ENCODE data around the gene UXT. TPM values are rescaled to one million over a fixed set of nuclear protein-coding genes. Genes with fewer than 3 reads are reported as not detected.

UXT gene
- polyA plus RNA-seq, 1 donor from 2014 or later, result 153 TPM

DNA sequence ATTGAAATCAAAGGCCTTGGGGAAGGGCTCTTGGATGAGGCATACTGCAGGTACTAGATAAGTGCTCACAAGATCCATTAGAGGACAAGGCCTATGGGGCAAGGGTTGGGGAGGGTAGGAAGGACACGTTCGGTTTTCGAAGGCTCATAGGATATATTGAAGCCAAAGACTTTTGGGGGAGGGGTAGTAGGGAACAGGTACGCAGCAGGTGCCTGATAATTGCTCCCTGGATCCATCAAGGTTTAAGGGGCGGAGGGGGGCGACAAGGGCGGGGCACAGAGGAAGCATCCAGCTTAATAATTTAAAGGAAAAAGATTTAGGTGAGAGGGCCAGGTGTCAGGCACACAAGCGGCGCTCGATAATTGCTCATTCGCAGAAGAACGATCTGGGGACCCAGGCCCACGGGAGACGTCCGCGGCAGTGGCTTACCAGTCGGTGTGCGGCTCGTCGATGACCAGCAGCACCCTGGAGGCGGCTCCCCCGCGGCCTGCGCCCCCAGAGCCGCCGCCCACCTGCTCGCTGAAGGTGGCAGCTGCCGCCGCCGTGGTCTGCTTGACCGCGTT is 40.0 kb downstream of the UXT start:
- Histone ChIP-seq H3K27ac (ENCODE audit: low read length) (no peak overlapping the region), H3K9me2 (ENCODE audit: insufficient read depth, low read length) (no peaks in the 10 kb centered on the region), H3K9ac (ENCODE audit: low read length) (peak overlapping the region; percentile 62), H3K9me3 (ENCODE audit: low read length) (no peaks in the 10 kb centered on the region), H3K79me2 (replicated peaks; ENCODE audit: insufficient read depth, low read length) (no peaks in the 10 kb centered on the region), H3K27me3 (ENCODE audit: insufficient read depth, low read depth, low read length) (no peaks in the 10 kb centered on the region), H3K4me3 (ENCODE audit: low read length) (peak overlapping the region; percentile 74), H3F3A (ENCODE audit: insufficient read depth, low read length, poor library complexity, severe bottlenecking) (no peaks in the 10 kb centered on the region), H4K20me1 (ENCODE audit: insufficient read depth) (no peaks in the 10 kb centered on the region), H3K36me3 (ENCODE audit: insufficient read depth, low read length) (no peaks in the 10 kb centered on the region), H2AFZ (ENCODE audit: low read depth, low read length) (no peak overlapping the region), H3K4me2 (ENCODE audit: low read length) (no peak overlapping the region)
- TF ChIP-seq RAD21 (conservative IDR thresholded peaks at IDR 0.05) (no peak), MXI1 (conservative IDR thresholded peaks at IDR 0.05; ENCODE audit: poor library complexity, severe bottlenecking) (no peak), SMC3 (conservative IDR thresholded peaks at IDR 0.05; ENCODE audit: poor library complexity) (no peak), POLR2AphosphoS5 (IDR thresholded peaks at IDR 0.05) (no peak), EP300 (conservative IDR thresholded peaks at IDR 0.05; ENCODE audit: poor library complexity, severe bottlenecking) (no peak), TAF1 (IDR thresholded peaks at IDR 0.05; ENCODE audit: low read depth) (no peak)
- TF ChIP-seq, protein P1, sequence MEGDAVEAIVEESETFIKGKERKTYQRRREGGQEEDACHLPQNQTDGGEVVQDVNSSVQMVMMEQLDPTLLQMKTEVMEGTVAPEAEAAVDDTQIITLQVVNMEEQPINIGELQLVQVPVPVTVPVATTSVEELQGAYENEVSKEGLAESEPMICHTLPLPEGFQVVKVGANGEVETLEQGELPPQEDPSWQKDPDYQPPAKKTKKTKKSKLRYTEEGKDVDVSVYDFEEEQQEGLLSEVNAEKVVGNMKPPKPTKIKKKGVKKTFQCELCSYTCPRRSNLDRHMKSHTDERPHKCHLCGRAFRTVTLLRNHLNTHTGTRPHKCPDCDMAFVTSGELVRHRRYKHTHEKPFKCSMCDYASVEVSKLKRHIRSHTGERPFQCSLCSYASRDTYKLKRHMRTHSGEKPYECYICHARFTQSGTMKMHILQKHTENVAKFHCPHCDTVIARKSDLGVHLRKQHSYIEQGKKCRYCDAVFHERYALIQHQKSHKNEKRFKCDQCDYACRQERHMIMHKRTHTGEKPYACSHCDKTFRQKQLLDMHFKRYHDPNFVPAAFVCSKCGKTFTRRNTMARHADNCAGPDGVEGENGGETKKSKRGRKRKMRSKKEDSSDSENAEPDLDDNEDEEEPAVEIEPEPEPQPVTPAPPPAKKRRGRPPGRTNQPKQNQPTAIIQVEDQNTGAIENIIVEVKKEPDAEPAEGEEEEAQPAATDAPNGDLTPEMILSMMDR (IDR thresholded peaks at IDR 0.05; ENCODE audit: poor library complexity, severe bottlenecking), result no peak

DNA sequence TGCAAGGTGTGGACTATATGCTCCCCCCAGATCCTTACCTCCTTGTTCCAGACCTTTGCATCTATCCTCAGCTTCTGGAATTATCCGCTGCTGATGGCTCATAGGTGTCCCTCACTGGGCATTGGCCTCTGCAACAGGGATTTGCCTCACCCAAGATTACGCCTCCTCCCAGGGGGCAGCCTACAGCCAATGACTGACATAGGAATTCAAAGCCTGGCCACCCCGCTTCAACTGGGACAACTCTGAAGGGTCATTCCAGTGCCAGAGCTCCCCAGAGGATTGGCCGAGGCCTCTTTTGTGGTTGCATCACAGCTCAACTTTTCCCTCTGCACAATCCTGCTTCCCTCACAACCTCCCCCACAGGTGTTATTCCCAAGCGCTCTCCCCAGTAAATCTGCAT is 44.4 kb downstream of the UXT start:
- no peak for TF ChIP-seq TAF1 (IDR thresholded peaks at IDR 0.05; ENCODE audit: low read depth)
- TF ChIP-seq POLR2AphosphoS5 (IDR thresholded peaks at IDR 0.05), result no peak
- TF ChIP-seq SMC3 (conservative IDR thresholded peaks at IDR 0.05; ENCODE audit: poor library complexity), result no peak
- TF ChIP-seq RAD21 (conservative IDR thresholded peaks at IDR 0.05), result no peak
- no peak for TF ChIP-seq MXI1 (conservative IDR thresholded peaks at IDR 0.05; ENCODE audit: poor library complexity, severe bottlenecking)
- H2AFZ ChIP-seq (ENCODE audit: low read depth, low read length), result no peak overlapping the region
- no peaks in the 10 kb centered on the region for H3K36me3 ChIP-seq (ENCODE audit: insufficient read depth, low read length)
- H3K9ac ChIP-seq (ENCODE audit: low read length), result no peak overlapping the region
- no peaks in the 10 kb centered on the region for H4K20me1 ChIP-seq (ENCODE audit: insufficient read depth)
- H3K4me3 ChIP-seq (ENCODE audit: low read length), result no peak overlapping the region
- H3K4me2 ChIP-seq (ENCODE audit: low read length), result no peak overlapping the region
- no peaks in the 10 kb centered on the region for H3K79me2 ChIP-seq (replicated peaks; ENCODE audit: insufficient read depth, low read length)
- H3K9me2 ChIP-seq (ENCODE audit: insufficient read depth, low read length), result no peaks in the 10 kb centered on the region
- H3K27ac ChIP-seq (ENCODE audit: low read length), result no peak overlapping the region
- H3K9me3 ChIP-seq (ENCODE audit: low read length), result no peaks in the 10 kb centered on the region
- H3F3A ChIP-seq (ENCODE audit: insufficient read depth, low read length, poor library complexity, severe bottlenecking), result no peaks in the 10 kb centered on the region
- no peaks in the 10 kb centered on the region for H3K27me3 ChIP-seq (ENCODE audit: insufficient read depth, low read depth, low read length)

DNA sequence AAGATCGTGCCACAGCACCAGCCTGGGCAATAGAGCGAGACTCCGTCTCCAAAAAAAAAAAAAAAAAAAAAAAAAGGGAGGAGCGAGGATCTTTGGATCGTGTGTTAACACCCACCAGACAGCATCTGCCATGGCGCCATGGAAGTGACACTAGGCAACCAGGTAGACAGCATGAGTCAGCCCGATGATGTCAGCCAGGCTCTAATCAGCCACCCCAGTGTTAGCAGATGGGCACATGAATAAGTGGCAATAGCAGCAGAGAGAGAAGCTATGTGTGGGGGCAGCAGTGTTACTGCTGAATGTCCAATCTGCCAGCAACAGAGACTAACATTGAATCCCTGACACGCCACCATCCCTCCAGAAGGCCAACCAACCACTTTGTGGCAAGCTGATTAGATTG is 45.9 kb downstream of the UXT start:
- TF ChIP-seq EP300 (conservative IDR thresholded peaks at IDR 0.05; ENCODE audit: poor library complexity, severe bottlenecking) (no peak), TAF1 (IDR thresholded peaks at IDR 0.05; ENCODE audit: low read depth) (no peak), POLR2AphosphoS5 (IDR thresholded peaks at IDR 0.05) (no peak), MXI1 (conservative IDR thresholded peaks at IDR 0.05; ENCODE audit: poor library complexity, severe bottlenecking) (no peak), EZH2 (IDR thresholded peaks at IDR 0.05; ENCODE audit: borderline replicate concordance, insufficient read depth, low read length, poor library complexity, severe bottlenecking) (no peak), RAD21 (conservative IDR thresholded peaks at IDR 0.05) (no peak), SMC3 (conservative IDR thresholded peaks at IDR 0.05; ENCODE audit: poor library complexity) (no peak)
- TF ChIP-seq, protein P1 (IDR thresholded peaks at IDR 0.05; ENCODE audit: poor library complexity, severe bottlenecking), result no peak
- TF ChIP-seq, protein P2, sequence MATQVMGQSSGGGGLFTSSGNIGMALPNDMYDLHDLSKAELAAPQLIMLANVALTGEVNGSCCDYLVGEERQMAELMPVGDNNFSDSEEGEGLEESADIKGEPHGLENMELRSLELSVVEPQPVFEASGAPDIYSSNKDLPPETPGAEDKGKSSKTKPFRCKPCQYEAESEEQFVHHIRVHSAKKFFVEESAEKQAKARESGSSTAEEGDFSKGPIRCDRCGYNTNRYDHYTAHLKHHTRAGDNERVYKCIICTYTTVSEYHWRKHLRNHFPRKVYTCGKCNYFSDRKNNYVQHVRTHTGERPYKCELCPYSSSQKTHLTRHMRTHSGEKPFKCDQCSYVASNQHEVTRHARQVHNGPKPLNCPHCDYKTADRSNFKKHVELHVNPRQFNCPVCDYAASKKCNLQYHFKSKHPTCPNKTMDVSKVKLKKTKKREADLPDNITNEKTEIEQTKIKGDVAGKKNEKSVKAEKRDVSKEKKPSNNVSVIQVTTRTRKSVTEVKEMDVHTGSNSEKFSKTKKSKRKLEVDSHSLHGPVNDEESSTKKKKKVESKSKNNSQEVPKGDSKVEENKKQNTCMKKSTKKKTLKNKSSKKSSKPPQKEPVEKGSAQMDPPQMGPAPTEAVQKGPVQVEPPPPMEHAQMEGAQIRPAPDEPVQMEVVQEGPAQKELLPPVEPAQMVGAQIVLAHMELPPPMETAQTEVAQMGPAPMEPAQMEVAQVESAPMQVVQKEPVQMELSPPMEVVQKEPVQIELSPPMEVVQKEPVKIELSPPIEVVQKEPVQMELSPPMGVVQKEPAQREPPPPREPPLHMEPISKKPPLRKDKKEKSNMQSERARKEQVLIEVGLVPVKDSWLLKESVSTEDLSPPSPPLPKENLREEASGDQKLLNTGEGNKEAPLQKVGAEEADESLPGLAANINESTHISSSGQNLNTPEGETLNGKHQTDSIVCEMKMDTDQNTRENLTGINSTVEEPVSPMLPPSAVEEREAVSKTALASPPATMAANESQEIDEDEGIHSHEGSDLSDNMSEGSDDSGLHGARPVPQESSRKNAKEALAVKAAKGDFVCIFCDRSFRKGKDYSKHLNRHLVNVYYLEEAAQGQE (IDR thresholded peaks at IDR 0.05; ENCODE audit: borderline replicate concordance), result no peak
- H3K27ac ChIP-seq (ENCODE audit: low read length), result no peak overlapping the region
- no peaks in the 10 kb centered on the region for H3K79me2 ChIP-seq (replicated peaks; ENCODE audit: insufficient read depth, low read length)
- no peaks in the 10 kb centered on the region for H3K27me3 ChIP-seq (ENCODE audit: insufficient read depth, low read depth, low read length)
- no peak overlapping the region for H2AFZ ChIP-seq (ENCODE audit: low read depth, low read length)
- no peaks in the 10 kb centered on the region for H3K9me2 ChIP-seq (ENCODE audit: insufficient read depth, low read length)
- no peaks in the 10 kb centered on the region for H3K9me3 ChIP-seq (ENCODE audit: low read length)
- H3F3A ChIP-seq (ENCODE audit: insufficient read depth, low read length, poor library complexity, severe bottlenecking), result no peaks in the 10 kb centered on the region
- no peaks in the 10 kb centered on the region for H4K20me1 ChIP-seq (ENCODE audit: insufficient read depth)
- no peak overlapping the region for H3K4me3 ChIP-seq (ENCODE audit: low read length)
- no peak overlapping the region for H3K9ac ChIP-seq (ENCODE audit: low read length)
- H3K36me3 ChIP-seq (ENCODE audit: insufficient read depth, low read length), result no peaks in the 10 kb centered on the region
- H3K4me2 ChIP-seq (ENCODE audit: low read length), result no peak overlapping the region
